Medulla oblongata (tissue), 1 donor: ENCODE measurements around the gene CLK2.

Experiments
- DNase-seq: peaks from one replicate; pipeline ENCODE4 v3.0.0-alpha.2; 2015; ENCODE audit errors: extremely low spot score

The CLK2 gene

DNA sequence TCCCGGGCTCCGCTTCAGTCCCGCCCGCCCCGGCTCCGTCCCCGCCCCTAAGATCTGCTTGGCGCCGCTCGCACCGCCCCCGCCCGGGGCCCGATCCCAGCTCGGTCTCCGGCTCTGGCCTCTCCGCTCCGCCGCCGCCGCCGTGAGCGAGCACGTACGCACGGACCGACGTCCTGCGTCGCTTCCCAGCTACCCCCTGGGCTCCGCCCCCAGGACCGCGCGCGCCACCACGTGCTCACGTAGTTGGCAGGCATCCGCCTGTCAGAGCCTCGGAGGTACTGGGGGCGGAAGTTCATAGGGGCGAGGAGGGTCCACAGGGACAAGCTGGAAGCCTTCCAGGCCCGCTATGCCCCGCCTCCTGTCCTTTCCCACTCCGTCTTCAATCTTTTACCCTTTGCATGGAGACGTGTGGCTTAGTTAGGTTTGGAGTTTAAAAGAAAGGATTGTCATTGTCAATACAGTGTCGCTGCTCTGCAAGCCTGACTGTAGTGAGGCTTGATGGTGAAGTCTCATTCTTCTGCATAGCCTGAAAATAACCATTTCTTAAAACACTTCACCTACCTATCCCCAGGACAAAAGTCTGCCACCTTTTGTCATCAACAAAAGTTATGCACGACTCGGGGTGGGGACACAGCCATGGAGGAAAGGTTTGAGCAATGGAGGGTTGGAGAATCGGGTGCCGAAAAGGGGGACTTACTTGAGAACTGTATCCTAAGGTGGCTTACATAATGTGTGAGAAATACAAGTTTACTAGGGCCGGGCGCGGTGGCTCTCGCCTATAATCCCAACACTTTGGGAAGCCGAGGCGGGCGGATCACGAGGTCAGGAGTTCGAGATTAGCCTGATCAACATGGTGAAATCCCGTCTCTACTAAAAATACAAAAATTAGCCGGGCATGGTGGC is at the start of gene CLK2:
TSS of gene CLK2 (minus strand) at position 162 of the 903 bp plus-strand sequence. CDS start 2,527 bp downstream, outside the sequence.
- peak; percentile 92 for DNase-seq

DNA sequence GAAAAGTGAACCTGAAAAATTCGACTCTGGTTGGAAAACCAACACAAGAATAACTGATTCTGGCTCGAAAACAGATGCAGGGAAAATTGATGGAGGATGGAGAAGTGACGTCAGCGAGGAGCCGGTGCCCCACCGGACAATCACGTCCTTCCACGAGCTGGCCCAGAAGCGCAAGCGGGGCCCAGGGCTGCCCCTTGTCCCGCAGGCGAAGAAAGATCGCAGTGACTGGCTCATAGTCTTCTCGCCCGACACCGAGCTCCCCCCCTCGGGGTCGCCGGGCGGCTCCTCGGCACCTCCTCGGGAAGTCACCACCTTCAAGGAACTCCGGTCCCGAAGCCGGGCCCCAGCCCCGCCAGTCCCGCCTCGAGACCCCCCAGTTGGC is 49.3 kb upstream of the CLK2 start:
- DNase-seq: peak; percentile 50

DNA sequence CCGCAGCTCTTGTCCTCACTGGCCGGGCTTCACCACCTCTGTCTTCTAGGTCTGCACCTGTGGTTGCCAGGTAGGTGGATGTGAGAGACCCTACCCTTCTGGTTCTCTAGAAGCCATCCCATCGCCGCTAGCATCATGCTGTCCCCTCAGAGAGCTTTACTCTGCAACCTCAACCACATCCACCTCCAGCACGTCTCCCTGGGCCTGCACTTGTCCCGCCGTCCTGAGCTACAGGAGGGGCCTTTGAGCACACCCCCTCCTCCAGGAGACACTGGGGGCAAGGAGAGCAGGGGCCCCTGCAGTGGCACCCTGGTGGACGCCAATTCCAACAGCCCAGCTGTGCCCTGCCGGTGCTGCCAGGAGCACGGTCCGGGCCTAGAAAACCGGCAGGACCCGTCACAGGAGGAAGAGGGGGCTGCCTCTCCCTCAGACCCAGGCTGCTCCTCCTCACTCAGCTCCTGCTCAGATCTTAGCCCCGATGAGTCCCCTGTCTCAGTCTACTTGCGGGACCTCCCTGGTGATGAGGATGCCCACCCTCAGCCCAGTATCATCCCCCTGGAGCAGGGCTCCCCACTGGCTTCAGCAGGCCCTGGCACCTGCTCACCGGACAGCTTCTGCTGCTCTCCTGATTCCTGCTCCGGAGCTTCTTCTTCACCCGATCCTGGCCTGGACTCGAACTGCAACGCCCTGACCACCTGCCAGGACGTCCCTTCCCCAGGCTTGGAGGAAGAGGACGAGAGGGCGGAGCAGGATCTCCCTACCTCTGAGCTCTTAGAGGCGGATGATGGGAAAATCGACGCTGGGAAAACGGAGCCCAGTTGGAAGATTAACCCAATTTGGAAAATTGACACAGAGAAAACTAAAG is 48.6 kb upstream of the CLK2 start:
- peak; percentile 3 for DNase-seq

DNA sequence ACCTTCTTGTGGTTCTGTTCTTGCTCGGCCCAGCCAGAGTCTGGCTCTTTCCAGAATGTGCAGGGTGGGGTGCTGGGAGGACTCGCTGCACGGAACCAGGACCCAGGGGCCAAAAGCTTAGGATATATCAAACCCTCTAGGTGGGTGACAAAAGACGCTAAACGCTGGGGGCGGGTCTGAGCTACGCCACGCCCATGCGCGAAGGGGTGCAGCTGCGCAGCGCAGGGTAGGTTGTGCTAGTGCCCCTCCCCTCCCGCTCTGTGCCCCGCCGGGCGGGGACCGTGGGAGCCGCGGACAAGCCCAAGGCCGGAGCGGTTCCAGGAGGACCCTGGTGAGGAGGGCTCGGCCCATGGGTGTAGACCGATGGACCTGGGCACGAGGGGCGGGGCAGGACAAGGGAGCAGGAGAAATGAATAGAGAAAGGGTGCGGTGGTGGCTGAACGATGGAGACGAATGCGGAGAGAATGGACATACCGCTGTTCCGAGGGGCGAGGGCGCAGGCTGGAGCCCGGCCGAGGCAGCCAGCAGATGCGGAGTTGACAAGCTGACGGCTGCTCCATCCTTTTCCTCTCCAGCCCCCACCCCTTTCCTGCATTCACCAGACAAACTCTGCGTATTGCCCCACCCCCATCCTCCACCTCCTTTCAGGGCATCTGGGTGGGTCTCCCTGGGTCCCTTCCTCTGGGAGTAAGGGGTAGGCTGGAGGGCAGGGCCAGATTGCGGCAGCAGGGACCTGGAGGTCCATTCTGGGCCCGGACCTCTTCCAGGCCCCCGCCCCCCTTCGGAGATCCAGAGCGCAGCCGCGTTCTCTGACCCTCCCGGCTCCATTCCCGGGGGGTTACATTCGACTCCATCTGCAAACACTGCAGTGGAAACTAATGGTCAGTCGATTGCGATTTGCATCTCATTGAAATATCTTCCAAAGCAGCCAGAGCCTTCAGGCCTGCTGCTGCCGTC is 47.6 kb upstream of the CLK2 start, which contains the start of gene RUSC1:
TSS of gene RUSC1 (plus strand) at position 234 of the 957 bp plus-strand sequence. CDS start 880 bp downstream, outside the sequence.
- peak; percentile 67 for DNase-seq

DNA sequence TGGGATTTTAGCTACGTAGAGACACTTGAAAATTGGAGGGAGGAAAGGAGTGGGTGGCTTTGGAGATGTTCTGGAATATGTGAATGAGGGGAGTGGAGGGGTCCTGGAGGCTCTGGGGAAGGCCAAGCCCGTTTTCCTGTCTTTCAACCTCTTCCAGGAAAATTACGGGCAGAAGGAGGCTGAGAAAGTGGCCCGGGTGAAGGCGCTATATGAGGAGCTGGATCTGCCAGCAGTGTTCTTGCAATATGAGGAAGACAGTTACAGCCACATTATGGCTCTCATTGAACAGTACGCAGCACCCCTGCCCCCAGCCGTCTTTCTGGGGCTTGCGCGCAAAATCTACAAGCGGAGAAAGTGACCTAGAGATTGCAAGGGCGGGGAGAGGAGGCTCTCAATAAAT is 46.9 kb upstream of the CLK2 start:
- DNase-seq: no peak

DNA sequence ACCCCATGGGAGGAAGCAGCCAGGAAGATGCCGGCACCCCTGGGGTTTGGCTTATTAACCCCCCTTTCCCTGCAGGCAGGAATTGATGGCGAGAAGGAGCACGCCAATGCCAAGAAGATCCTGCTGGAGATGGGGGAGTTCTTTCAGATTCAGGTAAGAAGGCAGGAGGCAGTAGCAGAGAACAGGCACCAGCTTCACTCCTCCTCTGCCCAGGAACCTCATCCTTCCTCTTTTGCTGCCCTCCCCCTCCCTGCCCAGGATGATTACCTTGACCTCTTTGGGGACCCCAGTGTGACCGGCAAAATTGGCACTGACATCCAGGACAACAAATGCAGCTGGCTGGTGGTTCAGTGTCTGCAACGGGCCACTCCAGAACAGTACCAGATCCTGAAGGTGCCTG is 46.2 kb upstream of the CLK2 start:
- DNase-seq: no peak

DNA sequence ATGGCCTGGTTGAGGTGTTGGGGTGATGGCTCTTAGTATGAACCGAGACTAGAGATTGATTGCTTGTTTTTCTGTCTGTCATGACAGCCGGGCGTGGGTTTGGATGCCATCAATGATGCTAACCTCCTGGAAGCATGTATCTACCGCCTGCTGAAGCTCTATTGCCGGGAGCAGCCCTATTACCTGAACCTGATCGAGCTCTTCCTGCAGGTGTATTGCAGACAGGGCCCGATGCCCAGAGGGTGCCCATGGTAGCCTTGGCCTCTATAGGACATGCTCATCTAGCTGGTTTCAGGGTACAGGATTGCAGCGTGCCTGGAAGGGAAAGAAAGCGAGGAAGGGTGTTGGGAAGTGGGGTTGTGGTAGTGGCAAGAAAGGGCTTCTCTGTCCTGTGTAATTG is 44.8 kb upstream of the CLK2 start:
- no peak for DNase-seq

DNA sequence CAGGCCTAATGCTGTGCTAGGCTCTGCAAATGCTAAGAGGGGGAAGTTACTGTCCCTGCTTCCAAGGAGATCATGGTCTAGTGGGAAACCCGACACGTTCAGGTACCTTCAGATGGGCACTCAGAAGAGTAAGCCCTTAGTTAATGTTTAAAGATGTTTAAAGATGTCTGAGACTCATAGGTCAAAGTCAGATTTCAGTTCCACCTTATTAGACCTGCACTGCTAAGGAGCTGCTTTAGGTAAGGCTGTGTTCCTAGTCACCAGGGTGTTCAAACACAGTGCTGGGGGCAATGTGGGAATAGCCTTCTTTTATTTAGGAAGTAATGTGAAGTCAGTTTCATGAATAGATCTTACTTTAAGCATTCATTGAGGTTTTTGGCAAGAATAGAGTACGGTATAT is 43.6 kb upstream of the CLK2 start:
- DNase-seq: no peak

DNA sequence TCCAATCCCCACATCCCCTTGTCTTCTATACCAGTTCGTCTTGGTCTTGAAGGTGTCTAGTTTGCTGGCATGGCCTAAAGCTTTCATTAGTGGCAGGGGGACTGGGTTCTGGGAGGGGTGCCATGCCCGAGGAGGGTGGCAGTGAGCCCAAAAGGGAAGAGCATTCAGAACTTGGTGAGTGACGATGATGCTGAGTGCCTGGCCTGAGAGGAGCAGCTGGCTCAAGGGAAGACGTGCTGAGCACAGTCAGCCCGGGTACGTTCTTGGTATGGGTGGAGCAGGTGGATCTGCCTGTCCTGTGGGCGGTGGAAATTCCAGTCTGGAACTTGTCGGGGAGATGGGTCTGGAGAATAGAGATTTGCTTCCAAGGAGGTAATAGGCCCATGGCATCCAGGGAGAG is 40.0 kb upstream of the CLK2 start:
- DNase-seq: peak; percentile 50

DNA sequence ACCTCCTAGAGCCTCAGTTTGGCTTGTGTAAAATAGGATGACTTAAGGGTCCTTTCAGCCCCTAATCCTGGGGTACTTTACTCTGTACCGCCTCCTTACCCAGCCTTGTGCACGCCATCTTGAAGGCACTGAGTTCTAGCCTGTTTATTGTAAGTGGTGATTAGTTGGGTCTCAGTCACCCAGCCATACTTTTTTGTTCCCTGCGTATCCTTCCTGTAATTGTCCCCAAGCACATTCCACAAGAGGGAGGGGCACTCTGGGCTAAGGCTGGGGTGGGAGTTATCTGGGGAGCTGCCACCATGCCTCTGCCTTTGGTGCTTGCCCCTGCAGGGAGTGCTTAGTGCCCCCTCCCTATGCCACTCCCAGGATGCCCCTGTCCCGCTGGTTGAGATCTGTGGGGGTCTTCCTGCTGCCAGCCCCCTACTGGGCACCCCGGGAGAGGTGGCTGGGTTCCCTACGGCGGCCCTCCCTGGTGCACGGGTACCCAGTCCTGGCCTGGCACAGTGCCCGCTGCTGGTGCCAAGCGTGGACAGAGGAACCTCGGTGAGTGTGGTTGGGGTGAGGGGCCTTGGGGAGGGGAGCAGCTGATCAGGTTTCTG is 36.2 kb upstream of the CLK2 start:
- peak; percentile 19 for DNase-seq

DNA sequence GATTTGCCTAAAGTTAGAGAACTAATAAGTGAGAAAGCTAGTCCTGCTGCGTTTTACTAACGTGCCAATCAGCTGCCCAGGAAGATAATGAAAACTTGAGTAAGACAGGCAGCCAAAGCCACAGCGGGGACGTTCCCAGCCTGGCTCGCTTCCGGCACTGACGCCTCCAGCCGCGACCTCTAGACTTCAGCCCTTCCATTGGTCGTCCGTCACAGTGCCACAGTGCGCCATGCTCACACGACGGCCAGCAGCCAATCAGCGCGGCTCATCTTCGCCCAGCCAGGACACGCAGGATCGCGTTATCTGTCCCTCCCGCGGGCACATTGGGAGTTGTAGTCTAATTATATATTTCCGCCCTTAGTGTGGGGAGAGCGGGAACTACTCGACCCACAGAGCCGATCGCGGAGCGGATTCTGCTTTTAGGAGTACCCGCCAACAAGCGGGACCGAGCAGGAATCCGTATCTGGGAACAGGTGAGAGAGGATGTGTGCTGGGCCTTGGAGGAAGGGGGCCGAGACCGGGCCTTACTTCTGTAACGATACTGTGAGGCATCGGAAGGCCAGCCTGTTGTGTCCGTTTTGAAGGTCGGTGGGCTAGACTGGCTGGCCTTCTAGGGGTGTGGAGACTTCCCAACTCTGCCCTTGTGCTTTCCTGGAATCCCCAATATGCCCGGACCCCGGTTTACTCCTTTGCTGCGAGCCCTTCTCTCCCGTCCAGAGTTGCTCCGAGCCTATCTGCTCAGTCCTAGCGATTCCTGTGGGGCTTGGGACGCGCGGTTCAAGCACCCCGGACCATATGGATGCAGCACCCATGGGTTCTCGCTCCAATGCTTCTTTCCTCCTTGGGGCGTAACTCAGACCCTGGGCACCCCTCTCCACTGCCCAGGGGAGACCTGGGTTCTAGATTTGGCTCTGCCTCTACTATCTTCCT is 35.5 kb upstream of the CLK2 start, which contains the start of gene FDPS:
TSS of gene FDPS (plus strand) at position 374 of the 930 bp plus-strand sequence. CDS start 924 bp downstream, outside the sequence.
- peak; percentile 100 for DNase-seq

DNA sequence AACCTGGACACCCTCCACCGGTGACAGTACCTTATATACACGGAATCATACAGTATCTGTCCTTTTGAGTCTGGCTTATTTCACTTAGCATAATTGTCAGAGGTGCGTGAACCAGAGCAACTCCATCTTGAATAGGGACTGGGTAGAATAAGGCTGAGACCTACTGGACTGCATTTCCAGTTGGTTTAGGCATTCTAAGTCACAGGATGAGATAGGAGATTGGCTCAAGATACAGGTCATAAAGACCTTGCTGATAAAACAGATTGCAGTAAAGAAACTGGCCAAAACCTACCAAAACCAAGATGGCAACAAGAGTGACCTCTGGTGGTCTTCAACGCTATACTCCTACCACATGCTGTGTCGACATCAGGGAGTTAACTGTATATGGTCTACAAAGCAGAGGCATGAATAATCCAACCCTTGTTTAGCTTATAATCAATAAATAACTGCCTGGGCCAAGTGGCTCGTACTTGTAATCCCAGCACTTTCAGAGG is 34.0 kb upstream of the CLK2 start:
- peak; percentile 21 for DNase-seq

DNA sequence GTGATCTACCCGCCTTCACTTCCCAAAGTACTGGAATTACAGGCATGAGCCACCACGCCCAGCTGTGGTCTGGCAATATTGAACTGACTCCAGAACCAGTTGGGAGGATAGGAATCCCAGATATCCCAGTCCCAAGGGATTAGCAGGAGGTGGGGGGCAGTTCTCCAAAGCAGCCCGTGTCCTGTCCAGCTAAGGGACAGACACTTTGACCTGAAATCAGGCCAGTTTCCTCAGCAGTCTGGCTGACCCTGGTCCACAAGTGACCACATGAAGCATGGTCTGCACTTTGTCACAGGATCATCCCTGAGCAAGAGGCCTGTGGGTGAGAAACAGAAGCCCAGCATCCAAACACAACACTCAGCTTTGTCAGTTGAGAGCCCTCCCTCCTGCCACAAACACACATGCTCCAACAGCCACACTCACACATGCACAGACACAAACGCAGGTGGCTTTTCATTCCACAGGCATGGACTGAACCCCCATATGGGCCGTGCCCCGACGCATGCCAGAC is 32.6 kb upstream of the CLK2 start:
- no peak for DNase-seq

DNA sequence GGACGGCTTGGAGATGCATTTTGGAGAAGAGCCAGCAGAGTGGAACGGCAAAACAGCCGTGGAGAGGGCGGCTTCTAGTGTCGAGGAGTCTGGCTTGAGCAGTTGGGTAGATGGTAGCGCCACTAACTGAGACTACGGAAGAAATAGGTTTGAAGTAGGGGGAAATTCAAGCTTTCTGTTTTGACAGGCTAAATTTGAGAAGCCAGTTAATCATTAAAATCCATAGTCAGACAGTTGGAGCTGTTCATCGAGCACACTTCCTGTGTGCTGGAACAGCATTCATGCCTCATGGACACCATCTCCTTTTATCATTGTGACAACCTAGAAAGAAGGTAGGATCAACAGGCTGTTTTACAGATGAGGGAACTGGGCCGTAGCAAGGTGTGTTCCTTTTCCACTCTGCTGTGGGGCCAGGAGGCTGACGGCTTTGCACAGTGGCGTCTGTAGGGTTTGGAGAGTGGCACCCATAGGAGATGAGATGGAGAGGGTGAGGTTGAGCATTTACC is 31.3 kb upstream of the CLK2 start:
- DNase-seq: no peak

DNA sequence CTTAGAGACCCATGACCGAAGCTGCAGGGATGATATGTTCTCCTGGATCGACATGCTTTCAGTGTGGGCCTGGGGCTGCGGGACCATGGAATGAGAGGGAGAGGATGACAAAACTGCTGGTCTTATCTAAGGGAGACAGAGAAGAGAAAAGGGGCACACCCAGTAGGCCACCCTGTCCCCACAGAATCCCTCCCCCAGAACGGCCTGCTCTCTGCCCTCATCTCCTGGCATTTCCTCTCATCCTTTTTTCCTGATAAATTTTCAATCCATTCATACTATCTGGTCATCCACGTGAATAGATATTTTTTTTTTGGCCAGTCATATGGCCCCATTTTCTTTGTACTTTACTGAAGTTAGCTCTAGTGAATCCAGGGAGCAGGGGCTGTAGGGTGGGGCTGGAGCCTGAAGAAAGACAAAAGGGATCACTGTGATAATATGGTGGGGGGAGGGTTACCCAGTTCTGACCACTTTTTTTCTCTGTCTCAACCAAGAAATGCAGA is 28.1 kb upstream of the CLK2 start, which contains the start of gene PKLR:
TSS of gene PKLR (minus strand) at position 97 of the 500 bp plus-strand sequence. CDS start at position 54, 43 bp downstream.
- DNase-seq: no peak

DNA sequence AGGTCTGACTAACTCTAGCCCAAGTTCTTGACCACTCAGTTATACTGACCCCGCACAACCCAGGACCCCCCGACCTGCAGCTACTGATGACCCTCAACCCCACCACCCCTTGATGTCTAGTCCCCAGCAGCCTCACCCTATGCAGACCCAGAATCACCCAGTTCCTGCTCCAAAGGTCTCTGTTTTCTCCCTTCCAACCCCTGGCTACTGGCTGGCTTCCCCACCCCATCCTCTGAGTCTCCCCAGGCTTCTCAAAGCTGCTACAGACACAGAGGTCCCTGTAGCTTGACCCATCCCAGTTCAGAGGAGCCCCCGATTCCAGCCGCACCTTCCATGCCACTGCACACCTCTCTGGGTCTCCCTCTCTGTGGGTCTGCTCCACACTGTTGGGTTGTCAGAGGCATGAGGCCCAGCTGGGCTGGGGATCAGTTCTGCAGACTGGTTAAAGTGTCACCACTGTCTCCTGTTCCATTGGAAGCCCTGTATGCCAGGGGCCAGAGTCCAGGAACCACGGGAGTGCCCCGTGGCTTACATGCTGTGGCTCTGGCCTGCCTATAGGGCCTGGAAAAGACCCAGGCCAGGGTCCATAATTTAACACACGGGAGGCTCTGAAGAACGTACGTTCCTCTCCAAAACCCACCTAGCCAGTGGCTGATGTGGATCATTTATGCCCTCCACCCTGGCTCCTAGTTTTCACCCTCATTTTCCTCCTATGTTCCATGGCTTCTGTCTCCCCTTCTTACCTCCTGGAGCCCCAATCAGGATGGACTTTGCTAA is 27.4 kb upstream of the CLK2 start:
- no peak for DNase-seq

DNA sequence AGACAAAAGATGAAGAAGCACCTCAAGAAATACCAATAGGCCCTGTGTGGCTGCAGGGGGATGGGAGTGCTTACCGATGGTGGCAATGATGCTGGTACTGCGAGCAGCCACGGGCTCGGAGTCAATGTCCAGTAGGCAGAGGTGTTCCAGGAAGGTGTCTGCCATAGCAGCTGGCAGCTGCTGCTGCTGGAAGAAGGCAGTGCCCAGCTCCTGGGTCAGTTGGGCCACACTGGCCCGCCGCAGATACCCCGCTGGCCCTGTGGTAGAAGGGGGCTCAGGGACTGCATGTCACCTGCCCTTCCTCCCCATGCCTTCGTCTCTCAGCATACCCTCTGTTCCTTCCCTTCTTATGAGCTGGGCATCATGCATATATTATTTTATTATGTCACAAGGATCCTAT is 26.7 kb upstream of the CLK2 start:
- no peak for DNase-seq

DNA sequence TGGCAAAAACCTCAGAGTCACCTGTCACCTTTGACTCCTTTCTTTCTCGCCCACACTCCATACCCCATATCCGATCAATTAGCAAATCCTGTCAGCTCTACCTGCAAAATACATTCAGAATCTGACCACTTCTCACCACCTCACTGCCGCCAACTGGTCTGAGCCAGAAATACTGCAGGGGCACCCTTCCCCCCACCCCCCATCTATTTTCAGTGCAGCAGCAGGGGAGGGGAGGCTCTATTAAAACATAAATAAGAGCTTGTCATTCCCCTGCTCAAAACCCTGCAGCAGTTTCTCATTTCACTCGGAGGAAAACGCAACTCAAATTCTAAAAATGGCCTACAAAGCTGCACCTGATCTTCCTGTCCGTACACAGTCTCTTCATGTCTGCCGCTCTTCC is 24.1 kb upstream of the CLK2 start:
- no peak for DNase-seq
